Measurements from ENCODE around the gene CLCN1.
A peak's percentile ranks its signal among the peaks of the same experiment; 100 is the strongest.

CLCN1 gene

GRCh38 chr7:143305423-143306070, 10.4 kb upstream of the CLCN1 start:
- Mint-ChIP-seq H3K27me3 (no peaks in the 10 kb centered on the region), H3K36me3 (ENCODE audit: low read depth) (peaks cover 86% of the 10 kb centered on the region)

GRCh38 chr7:143308632-143309031, 7.3 kb upstream of the CLCN1 start:
- Mint-ChIP-seq H3K36me3 (ENCODE audit: low read depth) (peaks cover 58% of the 10 kb centered on the region), H3K4me3 (no peak overlapping the region), H3K4me1 (ENCODE audit: low read depth) (peaks cover 45% of the 10 kb centered on the region), H3K9me3 (no peaks in the 10 kb centered on the region), H3K27me3 (no peaks in the 10 kb centered on the region), H3K27ac (no peak overlapping the region)

More at GRCh38 chr7:143305423-143306070, 10.4 kb upstream of the CLCN1 start:
- Mint-ChIP-seq H3K4me1 (ENCODE audit: low read depth) (peaks cover 42% of the 10 kb centered on the region), H3K4me3 (no peak overlapping the region), H3K9me3 (no peaks in the 10 kb centered on the region), H3K27ac (peak overlapping the region; percentile 1)

- Mint-ChIP-seq H3K9me3 (no peaks in the 10 kb centered on the region), H3K27me3 (no peaks in the 10 kb centered on the region), H3K36me3 (ENCODE audit: low read depth) (peaks cover 9% of the 10 kb centered on the region), H3K27ac (no peak overlapping the region), H3K4me3 (no peak overlapping the region), H3K4me1 (ENCODE audit: low read depth) (peaks cover 20% of the 10 kb centered on the region)
Observed at GRCh38 chr7:143314127-143314526, 1.8 kb upstream of the CLCN1 start.

- Mint-ChIP-seq H3K4me1 (ENCODE audit: low read depth) (no peaks in the 10 kb centered on the region), H3K9me3 (no peaks in the 10 kb centered on the region), H3K27me3 (no peaks in the 10 kb centered on the region), H3K4me3 (no peak overlapping the region), H3K36me3 (ENCODE audit: low read depth) (no peaks in the 10 kb centered on the region), H3K27ac (no peak overlapping the region)
Observed at GRCh38 chr7:143316492-143316891, 581 bp downstream of the CLCN1 start.

GRCh38 chr7:143318661-143319060, 2.8 kb downstream of the CLCN1 start:
- Mint-ChIP-seq H3K9me3 (no peaks in the 10 kb centered on the region), H3K27ac (no peak overlapping the region), H3K27me3 (no peaks in the 10 kb centered on the region), H3K4me3 (no peak overlapping the region), H3K36me3 (ENCODE audit: low read depth) (no peaks in the 10 kb centered on the region), H3K4me1 (ENCODE audit: low read depth) (no peaks in the 10 kb centered on the region)

- Mint-ChIP-seq H3K4me3 (no peak overlapping the region), H3K4me1 (ENCODE audit: low read depth) (peaks cover 7% of the 10 kb centered on the region), H3K9me3 (no peaks in the 10 kb centered on the region), H3K36me3 (ENCODE audit: low read depth) (no peaks in the 10 kb centered on the region), H3K27ac (no peak overlapping the region), H3K27me3 (no peaks in the 10 kb centered on the region)
Observed at GRCh38 chr7:143320620-143321019, 4.7 kb downstream of the CLCN1 start.

GRCh38 chr7:143321242-143321641, 5.3 kb downstream of the CLCN1 start:
- H3K36me3 Mint-ChIP-seq (ENCODE audit: low read depth): no peaks in the 10 kb centered on the region
- no peaks in the 10 kb centered on the region for H3K27me3 Mint-ChIP-seq
- no peak overlapping the region for H3K27ac Mint-ChIP-seq
- H3K9me3 Mint-ChIP-seq: no peaks in the 10 kb centered on the region
- no peak overlapping the region for H3K4me3 Mint-ChIP-seq
- H3K4me1 Mint-ChIP-seq (ENCODE audit: low read depth): peaks cover 8% of the 10 kb centered on the region

- no peaks in the 10 kb centered on the region for H3K36me3 Mint-ChIP-seq (ENCODE audit: low read depth)
- H3K27ac Mint-ChIP-seq: no peak overlapping the region
- H3K27me3 Mint-ChIP-seq: no peaks in the 10 kb centered on the region
- peaks cover 8% of the 10 kb centered on the region for H3K4me1 Mint-ChIP-seq (ENCODE audit: low read depth)
- H3K4me3 Mint-ChIP-seq: no peak overlapping the region
- no peaks in the 10 kb centered on the region for H3K9me3 Mint-ChIP-seq
Observed at GRCh38 chr7:143321734-143322133, 5.8 kb downstream of the CLCN1 start.

GRCh38 chr7:143322760-143323633, 7.1 kb downstream of the CLCN1 start:
- Mint-ChIP-seq H3K9me3 (no peaks in the 10 kb centered on the region), H3K4me3 (no peak overlapping the region), H3K36me3 (ENCODE audit: low read depth) (no peaks in the 10 kb centered on the region), H3K4me1 (ENCODE audit: low read depth) (peaks cover 8% of the 10 kb centered on the region), H3K27ac (no peak overlapping the region), H3K27me3 (no peaks in the 10 kb centered on the region)

GRCh38 chr7:143323653-143324052, 7.7 kb downstream of the CLCN1 start:
- H3K27ac Mint-ChIP-seq: no peak overlapping the region
- H3K9me3 Mint-ChIP-seq: no peaks in the 10 kb centered on the region

GRCh38 chr7:143325240-143325639, 9.3 kb downstream of the CLCN1 start:
- H3K27me3 Mint-ChIP-seq: no peaks in the 10 kb centered on the region
- no peak overlapping the region for H3K27ac Mint-ChIP-seq
- no peak overlapping the region for H3K4me3 Mint-ChIP-seq
- H3K4me1 Mint-ChIP-seq (ENCODE audit: low read depth): peaks cover 8% of the 10 kb centered on the region
- no peaks in the 10 kb centered on the region for H3K9me3 Mint-ChIP-seq
- no peaks in the 10 kb centered on the region for H3K36me3 Mint-ChIP-seq (ENCODE audit: low read depth)

More at GRCh38 chr7:143323653-143324052, 7.7 kb downstream of the CLCN1 start:
- Mint-ChIP-seq H3K36me3 (ENCODE audit: low read depth) (no peaks in the 10 kb centered on the region), H3K27me3 (no peaks in the 10 kb centered on the region), H3K4me3 (no peak overlapping the region), H3K4me1 (ENCODE audit: low read depth) (peaks cover 8% of the 10 kb centered on the region)

GRCh38 chr7:143327903-143328302, 12.0 kb downstream of the CLCN1 start:
- Mint-ChIP-seq H3K27ac (peak overlapping the region; percentile 10), H3K36me3 (ENCODE audit: low read depth) (no peaks in the 10 kb centered on the region), H3K4me3 (no peak overlapping the region), H3K4me1 (ENCODE audit: low read depth) (peaks cover 8% of the 10 kb centered on the region), H3K27me3 (no peaks in the 10 kb centered on the region), H3K9me3 (no peaks in the 10 kb centered on the region)

GRCh38 chr7:143329471-143330170, 13.7 kb downstream of the CLCN1 start:
- Mint-ChIP-seq H3K4me3 (no peak overlapping the region), H3K36me3 (ENCODE audit: low read depth) (no peaks in the 10 kb centered on the region), H3K27me3 (no peaks in the 10 kb centered on the region), H3K4me1 (ENCODE audit: low read depth) (peaks cover 8% of the 10 kb centered on the region), H3K27ac (no peak overlapping the region), H3K9me3 (no peaks in the 10 kb centered on the region)

GRCh38 chr7:143331179-143331801, 15.4 kb downstream of the CLCN1 start:
- H3K4me1 Mint-ChIP-seq (ENCODE audit: low read depth): no peaks in the 10 kb centered on the region
- no peaks in the 10 kb centered on the region for H3K36me3 Mint-ChIP-seq (ENCODE audit: low read depth)
- H3K27ac Mint-ChIP-seq: no peak overlapping the region
- no peak overlapping the region for H3K4me3 Mint-ChIP-seq
- H3K9me3 Mint-ChIP-seq: no peaks in the 10 kb centered on the region
- H3K27me3 Mint-ChIP-seq: peaks cover 4% of the 10 kb centered on the region

- H3K36me3 Mint-ChIP-seq (ENCODE audit: low read depth): no peaks in the 10 kb centered on the region
- H3K27me3 Mint-ChIP-seq: peaks cover 18% of the 10 kb centered on the region
- H3K4me1 Mint-ChIP-seq (ENCODE audit: low read depth): no peaks in the 10 kb centered on the region
- H3K27ac Mint-ChIP-seq: no peak overlapping the region
- H3K9me3 Mint-ChIP-seq: no peaks in the 10 kb centered on the region
- H3K4me3 Mint-ChIP-seq: no peak overlapping the region
Observed at GRCh38 chr7:143334244-143334643, 18.3 kb downstream of the CLCN1 start.

Measured in stimulated activated naive CD8-positive, alpha-beta T cell treated with anti-CD3 and anti-CD28 coated beads, Interleukin-15, Interleukin-2, amounts not matched to agents 100 ng/mL and 50 ng/mL, for 24 hours (primary cell).